Sigmoid colon (tissue), 4 donors: ENCODE measurements around the gene RSBN1L.

Source experiments
- CTCF ChIP-seq, 4 experiments: fragments of 450-650 bp in 3 of 4; fragments of 200-600 bp in 1 of 4; IDR thresholded peaks; one replicate each; pipeline ENCODE4 v1.5.1; 2016 to 2019; ENCODE audit warnings: antibody characterized with exemption in 4 of 4, mild to moderate bottlenecking in 3 of 4, moderate library complexity in 2 of 4
- EP300 ChIP-seq, 4 donors: sonication (generic); formaldehyde crosslinking; IDR thresholded peaks; one replicate each; pipeline ENCODE4 v1.6.1; 2017; ENCODE audit warnings: antibody characterized with exemption in 4 of 4

- TF ChIP-seq CTCF (IDR thresholded peaks at IDR 0.05) = no peak
- peak in 1 of 4 donors; percentile 34 for TF ChIP-seq EP300 (IDR thresholded peaks at IDR 0.05)
These were observed 95.7 kb downstream of the RSBN1L start for GRCh38 chr7:77791956-77792355.
